ENCODE data around the gene SORCS1. TPM values are rescaled to one million over a fixed set of nuclear protein-coding genes. Genes with fewer than 3 reads are reported as not detected.

Gene SORCS1
- polyA plus RNA-seq, 3 donors = 0.09 TPM; not detected in 2

DNA sequence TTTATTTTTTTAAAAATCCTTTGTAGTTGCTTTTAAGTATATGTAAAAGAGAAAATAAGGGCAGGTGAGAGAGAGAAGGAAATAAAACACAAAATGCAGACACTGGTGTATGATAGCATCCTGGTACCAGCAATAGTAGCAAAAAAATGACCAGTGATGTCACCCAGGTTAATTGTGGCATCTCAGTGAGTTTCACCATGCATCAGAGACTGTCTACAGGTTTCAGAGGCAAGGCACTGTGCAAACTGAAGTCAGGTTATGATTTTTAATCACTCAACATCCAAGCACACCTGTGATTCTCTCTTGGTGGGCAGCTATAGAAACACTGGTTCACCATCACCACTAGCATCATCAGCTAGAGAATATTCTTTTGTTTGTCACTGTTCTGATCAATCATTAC is 509.3 kb downstream of the SORCS1 start:
- H3K27ac Mint-ChIP-seq = no peak overlapping the region
- H3K4me3 Mint-ChIP-seq = no peak overlapping the region
- H3K9me3 Mint-ChIP-seq = peaks cover 0 to 2% (median 0%) of the 10 kb centered on the region in 7 donors
- H3K27ac ChIP-seq (ENCODE audit: low read depth in 1 of 2, low read length in 2 of 2) = no peak overlapping the region
- H3K4me1 ChIP-seq (ENCODE audit: control insufficient read depth in 1 of 2, insufficient read depth in 2 of 2, low read length in 2 of 2) = no peaks in the 10 kb centered on the region
- H4K20me1 ChIP-seq (ENCODE audit: insufficient read depth, low read length) = no peaks in the 10 kb centered on the region
- intact Hi-C loops (cut with micrococcal nuclease) = no loop called here
- no peaks in the 10 kb centered on the region for H3K27me3 Mint-ChIP-seq (ENCODE audit: low read depth in 3 of 3)
- H3K4me2 ChIP-seq (replicated peaks; ENCODE audit: extremely low read depth, low read length, poor library complexity, severe bottlenecking) = no peak overlapping the region
- TF ChIP-seq, protein P1, sequence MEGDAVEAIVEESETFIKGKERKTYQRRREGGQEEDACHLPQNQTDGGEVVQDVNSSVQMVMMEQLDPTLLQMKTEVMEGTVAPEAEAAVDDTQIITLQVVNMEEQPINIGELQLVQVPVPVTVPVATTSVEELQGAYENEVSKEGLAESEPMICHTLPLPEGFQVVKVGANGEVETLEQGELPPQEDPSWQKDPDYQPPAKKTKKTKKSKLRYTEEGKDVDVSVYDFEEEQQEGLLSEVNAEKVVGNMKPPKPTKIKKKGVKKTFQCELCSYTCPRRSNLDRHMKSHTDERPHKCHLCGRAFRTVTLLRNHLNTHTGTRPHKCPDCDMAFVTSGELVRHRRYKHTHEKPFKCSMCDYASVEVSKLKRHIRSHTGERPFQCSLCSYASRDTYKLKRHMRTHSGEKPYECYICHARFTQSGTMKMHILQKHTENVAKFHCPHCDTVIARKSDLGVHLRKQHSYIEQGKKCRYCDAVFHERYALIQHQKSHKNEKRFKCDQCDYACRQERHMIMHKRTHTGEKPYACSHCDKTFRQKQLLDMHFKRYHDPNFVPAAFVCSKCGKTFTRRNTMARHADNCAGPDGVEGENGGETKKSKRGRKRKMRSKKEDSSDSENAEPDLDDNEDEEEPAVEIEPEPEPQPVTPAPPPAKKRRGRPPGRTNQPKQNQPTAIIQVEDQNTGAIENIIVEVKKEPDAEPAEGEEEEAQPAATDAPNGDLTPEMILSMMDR (IDR thresholded peaks at IDR 0.05) = no peak
- H3K36me3 ChIP-seq (replicated peaks in 1 of 2; ENCODE audit: control insufficient read depth in 1 of 2, insufficient read depth in 2 of 2, low read length in 2 of 2) = no peaks in the 10 kb centered on the region
- no peaks in the 10 kb centered on the region for H3K36me3 Mint-ChIP-seq
- H3K79me2 ChIP-seq (ENCODE audit: insufficient read depth, low read length) = no peaks in the 10 kb centered on the region
- H3K4me1 Mint-ChIP-seq = no peaks in the 10 kb centered on the region
- H3K4me3 ChIP-seq (replicated peaks in 1 of 3; ENCODE audit: low read depth in 2 of 3, low read length in 3 of 3) = no peak overlapping the region
- DNase-seq = no peak
- H2AFZ ChIP-seq (ENCODE audit: insufficient read depth, low read depth, low read length, poor library complexity, severe bottlenecking) = no peak overlapping the region
- H3K9me3 ChIP-seq (replicated peaks in 1 of 2; ENCODE audit: control insufficient read depth in 1 of 2, insufficient read depth in 1 of 2, low read length in 2 of 2) = no peaks in the 10 kb centered on the region
- no peak overlapping the region for H3K9ac ChIP-seq (ENCODE audit: insufficient read depth, low read length, poor library complexity, severe bottlenecking)
- H3K27me3 ChIP-seq (ENCODE audit: control insufficient read depth in 2 of 2, insufficient read depth in 2 of 2, low read length in 2 of 2) = no peaks in the 10 kb centered on the region

- no peak overlapping the region for H3K27ac Mint-ChIP-seq
- WGBS (ENCODE audit: insufficient coverage) = 96% methylated on average over 5 of the region's 9 CpGs
- no peak overlapping the region for H3K27ac ChIP-seq (ENCODE audit: low read depth in 1 of 2, low read length in 2 of 2)
- no peaks in the 10 kb centered on the region for H3K4me1 ChIP-seq (ENCODE audit: control insufficient read depth in 1 of 2, insufficient read depth in 2 of 2, low read length in 2 of 2)
- H3K36me3 Mint-ChIP-seq = no peaks in the 10 kb centered on the region
- H3K79me2 ChIP-seq (ENCODE audit: insufficient read depth, low read length) = no peaks in the 10 kb centered on the region
- H3K4me1 Mint-ChIP-seq = no peaks in the 10 kb centered on the region
- no peak overlapping the region for H3K4me3 ChIP-seq (replicated peaks in 1 of 3; ENCODE audit: low read depth in 2 of 3, low read length in 3 of 3)
- no peaks in the 10 kb centered on the region for H3K9me3 ChIP-seq (replicated peaks in 1 of 2; ENCODE audit: control insufficient read depth in 1 of 2, insufficient read depth in 1 of 2, low read length in 2 of 2)
- no peaks in the 10 kb centered on the region for H3K27me3 Mint-ChIP-seq (ENCODE audit: low read depth in 3 of 3)
- H3K36me3 ChIP-seq (replicated peaks in 1 of 2; ENCODE audit: control insufficient read depth in 1 of 2, insufficient read depth in 2 of 2, low read length in 2 of 2) = no peaks in the 10 kb centered on the region
- no peaks in the 10 kb centered on the region for H3K27me3 ChIP-seq (ENCODE audit: control insufficient read depth in 2 of 2, insufficient read depth in 2 of 2, low read length in 2 of 2)
- DNase-seq = no peak
- no peak overlapping the region for H3K9ac ChIP-seq (ENCODE audit: insufficient read depth, low read length, poor library complexity, severe bottlenecking)
- H2AFZ ChIP-seq (ENCODE audit: insufficient read depth, low read depth, low read length, poor library complexity, severe bottlenecking) = no peak overlapping the region
- H3K4me2 ChIP-seq (replicated peaks; ENCODE audit: extremely low read depth, low read length, poor library complexity, severe bottlenecking) = no peak overlapping the region
- H3K9me3 Mint-ChIP-seq = peaks cover 0 to 2% (median 0%) of the 10 kb centered on the region in 7 donors
- TF ChIP-seq, protein P1 (IDR thresholded peaks at IDR 0.05) = no peak
- H4K20me1 ChIP-seq (ENCODE audit: insufficient read depth, low read length) = no peaks in the 10 kb centered on the region
- intact Hi-C loops (cut with micrococcal nuclease) = no loop called here
- H3K4me3 Mint-ChIP-seq = no peak overlapping the region
Measured at GRCh38 chr10:106652279-106652678, 512.2 kb downstream of the SORCS1 start.

All from CD14-positive monocyte (primary cell).